IMR-90 (cell line): ENCODE results near the gene CWC27. TPM values are rescaled to one million over a fixed set of nuclear protein-coding genes. Genes with fewer than 3 reads are reported as not detected.
"Not testable (repeated sequence)": the region's sequence is repeated elsewhere in the genome, so short reads cannot be mapped to it uniquely, and the experiment has no call there.

Experiments
- ATAC-seq: fragments of 200-7000 bp; cut with Tn5 transposase; 2 replicates; pipeline ENCODE4 v1.9.1; 2020; ENCODE audit warnings: low read depth, mild to moderate bottlenecking, moderate library complexity
- BruUV-seq: library from RNA; stranded (reverse); fragments of 400-500 nt; replicated peaks from 2 replicates; lab custom pipeline; 2021; lab: Mats Ljungman, UMichigan
- CTCF ChIA-PET: fragments of 300-600 bp; formaldehyde crosslinking; extraction: SDS; loops from one replicate; lab custom pipeline; 2021; ENCODE audit warnings: antibody characterized with exemption; lab: Yijun Ruan, JAX
- POLR2A ChIA-PET: fragments of 300-600 bp; sonication (Branson Sonifier 250); formaldehyde crosslinking; loops from one replicate; lab custom pipeline; 2022; ENCODE audit warnings: antibody characterized with exemption; ENCODE audit not compliant: unreplicated experiment; lab: Charles Lee
- DNase-seq: peaks from one replicate; pipeline ENCODE4 v3.0.0; 2013
- H2AFZ ChIP-seq: replicated peaks from 2 replicates; pipeline ENCODE3; 2013; ENCODE audit warnings: low read length, mild to moderate bottlenecking; ENCODE audit not compliant: poor library complexity
- H2AK5ac ChIP-seq: 2 replicates; pipeline ENCODE4 v1.6.1; 2013; ENCODE audit warnings: low read depth, low read length, inconsistent platforms
- H2AK9ac ChIP-seq: replicated peaks from 2 replicates; pipeline ENCODE3; 2013; ENCODE audit warnings: mild to moderate bottlenecking, low read depth, low read length, moderate library complexity; ENCODE audit not compliant: poor library complexity
- H2BK120ac ChIP-seq: 2 replicates; pipeline ENCODE4 v1.6.1; 2013; ENCODE audit warnings: low read depth, low read length, inconsistent platforms
- H2BK15ac ChIP-seq: 3 replicates; pipeline ENCODE4 v1.6.1; 2013; ENCODE audit warnings: low read depth, low read length, inconsistent platforms
- H2BK20ac ChIP-seq: 2 replicates; pipeline ENCODE4 v1.6.1; 2013; ENCODE audit warnings: low read depth, mild to moderate bottlenecking, inconsistent platforms, low read length, moderate library complexity
- H2BK5ac ChIP-seq: 2 replicates; pipeline ENCODE4 v1.6.1; 2013; ENCODE audit warnings: mild to moderate bottlenecking, low read depth, low read length, inconsistent platforms; ENCODE audit not compliant: poor library complexity, severe bottlenecking
- H3K14ac ChIP-seq: replicated peaks from 2 replicates; pipeline ENCODE4 v1.6.1; 2013; ENCODE audit warnings: low read depth, low read length, inconsistent platforms
- H3K18ac ChIP-seq: 2 replicates; pipeline ENCODE4 v1.6.1; 2013; ENCODE audit warnings: low read depth, low read length, control low read depth
- H3K23ac ChIP-seq: 2 replicates; pipeline ENCODE4 v1.6.1; 2013; ENCODE audit warnings: low read depth, low read length, inconsistent platforms
- H3K27ac ChIP-seq: 2 replicates; pipeline ENCODE4 v1.5.1; 2013; ENCODE audit warnings: mild to moderate bottlenecking, control low read depth, low read length; ENCODE audit not compliant: insufficient read depth
- H3K27me3 ChIP-seq: 2 replicates; pipeline ENCODE4 v1.6.1; 2013; ENCODE audit warnings: low read length; ENCODE audit not compliant: control insufficient read depth, insufficient read depth
- H3K36me3 ChIP-seq: 2 replicates; pipeline ENCODE4 v1.6.1; 2013; ENCODE audit warnings: low read length, mixed read lengths; ENCODE audit not compliant: control insufficient read depth, insufficient read depth
- H3K4ac ChIP-seq: 2 replicates; pipeline ENCODE4 v1.6.1; 2013; ENCODE audit warnings: low read depth, low read length, inconsistent platforms
- H3K4me1 ChIP-seq: 2 replicates; pipeline ENCODE4 v1.6.1; 2013; ENCODE audit warnings: low read length, mixed read lengths; ENCODE audit not compliant: control insufficient read depth, insufficient read depth
- H3K4me2 ChIP-seq: 2 replicates; pipeline ENCODE4 v1.6.1; 2013; ENCODE audit warnings: low read depth, mild to moderate bottlenecking, control low read depth, low read length, moderate library complexity
- H3K4me3 ChIP-seq: 2 replicates; pipeline ENCODE4 v1.5.1; 2013; ENCODE audit warnings: low read depth, mild to moderate bottlenecking, control low read depth, low read length, moderate library complexity; ENCODE audit not compliant: insufficient read depth
- H3K56ac ChIP-seq: 2 replicates; pipeline ENCODE4 v1.6.1; 2013; ENCODE audit warnings: low read length, inconsistent platforms; ENCODE audit not compliant: insufficient read depth; ENCODE audit errors: extremely low read depth
- H3K79me1 ChIP-seq, 2 experiments: 2 replicates each; pipeline ENCODE4 v1.6.1; 2013; ENCODE audit warnings: low read length in 2 of 2, inconsistent platforms in 1 of 2, low read depth in 1 of 2
- H3K9ac ChIP-seq: 2 replicates; pipeline ENCODE4 v1.6.1; 2013; ENCODE audit warnings: low read depth, low read length, control low read depth
- H3K9me1 ChIP-seq: 2 replicates; pipeline ENCODE4 v1.6.1; 2013; ENCODE audit warnings: low read length, inconsistent platforms; ENCODE audit not compliant: insufficient read depth
- H3K9me3 ChIP-seq: 2 replicates; pipeline ENCODE4 v1.6.1; 2013; ENCODE audit warnings: low read length; ENCODE audit not compliant: control insufficient read depth, insufficient read depth
- H4K20me1 ChIP-seq: 2 replicates; pipeline ENCODE4 v1.6.1; 2013; ENCODE audit warnings: low read length, inconsistent platforms; ENCODE audit not compliant: insufficient read depth
- H4K5ac ChIP-seq: 2 replicates; pipeline ENCODE4 v1.6.1; 2013; ENCODE audit warnings: mild to moderate bottlenecking, low read depth, low read length, control low read depth
- H4K8ac ChIP-seq, 2 experiments: 2 replicates each; pipeline ENCODE4 v1.6.1; 2013; ENCODE audit warnings: low read depth in 2 of 2, low read length in 2 of 2, control low read depth in 1 of 2, inconsistent platforms in 1 of 2
- H4K91ac ChIP-seq: 2 replicates; pipeline ENCODE4 v1.6.1; 2013; ENCODE audit warnings: low read depth, low read length, inconsistent platforms; ENCODE audit not compliant: insufficient read depth
- CEBPB ChIP-seq: IDR thresholded peaks from 2 replicates; pipeline ENCODE4 v1.6.1; 2012; ENCODE audit warnings: low read depth, low read length, improper control_type of control experiment
- RCOR1 ChIP-seq: IDR thresholded peaks from 2 replicates; pipeline ENCODE4 v1.6.1; 2012; ENCODE audit warnings: mild to moderate bottlenecking, low read length, improper control_type of control experiment; ENCODE audit not compliant: insufficient replicate concordance
- WGBS, 2 experiments: methylation state at CpG; one replicate each; pipeline versions ENCODE4 v1.1.5 to v1.1.7; 2013; ENCODE audit warnings: missing lambda C conversion rate in 2 of 2; ENCODE audit not compliant: insufficient read length in 1 of 2; ENCODE audit errors: extremely low coverage in 2 of 2; 5-methylcytosine and 5-hydroxymethylcytosine counted together
- dilution Hi-C: fragments of 300-500 bp; cut with HindIII; formaldehyde crosslinking; loops from one replicate; pipeline ENCODE4 v1.14.3; 2018; ENCODE audit warnings: low sequenced_read_pairs; ENCODE audit not compliant: unreplicated experiment
- in situ Hi-C: fragments of 300-500 bp; cut with MboI; formaldehyde crosslinking; loops from 3 replicates; pipeline ENCODE4 v1.14.3; 2019; ENCODE audit warnings: low sequenced_read_pairs, inconsistent platforms, mixed read lengths
- intact Hi-C: fragments of 100-400 bp; cut with micrococcal nuclease; formaldehyde crosslinking; loops from 2 replicates; pipeline ENCODE4 v1.10.0; 2022
- polyA plus RNA-seq, 3 experiments: library from polyadenylated mRNA; depleted of rRNA; stranded (reverse); fragments of >200 nt; gene quantifications; 2 replicates each; pipeline ENCODE4 v1.2.3, GENCODE V29; 2012; ENCODE audit warnings: low replicate concordance in 1 of 3
- total RNA-seq: library from RNA; depleted of rRNA; stranded (reverse); fragments of >200 nt; gene quantifications from 2 replicates; pipeline ENCODE4 v1.2.3, GENCODE V29; 2012

The CWC27 gene
- total and polyA plus RNA-seq, 2 of the 4 experiments (the other 2 are of a cell fraction) = 13.3 to 17.1 TPM

DNA sequence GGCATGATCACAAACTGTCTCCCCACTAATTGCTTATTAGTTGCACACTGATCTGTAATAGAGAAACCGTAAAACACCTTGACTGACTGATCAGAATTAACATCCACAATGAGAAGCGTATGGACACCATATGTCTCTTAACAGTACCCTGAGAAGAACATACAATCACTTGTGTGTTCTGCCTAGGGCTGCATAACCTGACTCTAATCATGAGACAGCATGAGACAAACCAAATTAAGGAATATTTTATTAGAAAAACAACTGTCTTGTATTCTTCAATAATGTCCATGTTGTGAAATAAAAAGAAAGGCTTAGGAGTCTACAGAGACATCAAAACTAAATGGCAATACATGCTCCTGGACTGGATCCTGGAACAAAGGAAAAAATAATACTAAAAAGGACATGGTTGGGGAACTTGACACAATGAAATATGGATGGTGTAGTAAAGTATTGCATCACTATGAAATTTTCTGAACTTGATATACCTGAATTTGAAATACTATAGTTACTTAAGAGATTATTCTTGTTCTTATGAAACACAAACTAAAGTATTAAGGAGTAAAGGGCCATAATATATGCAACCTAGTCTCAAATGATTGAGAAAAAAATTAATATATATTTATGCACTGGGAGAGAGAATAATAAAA, 162.1 kb downstream of the CWC27 start:
- Histone ChIP-seq H3K9me3 (no peaks in the 10 kb centered on the region), H2AK9ac (no peak overlapping the region), H4K8ac (no peak overlapping the region), H4K5ac (no peak overlapping the region), H3K27me3 (no peaks in the 10 kb centered on the region), H2BK15ac (no peak overlapping the region), H3K9me1 (no peaks in the 10 kb centered on the region), H3K4me1 (0 out of 2 replicates have a peak, but pooled peaks cover 3% of the 10 kb centered on the region), H3K4me3 (no peak overlapping the region), H4K91ac (no peak overlapping the region), H2BK120ac (no peak overlapping the region), H3K18ac (no peak overlapping the region), H3K56ac (no peak overlapping the region), H3K4me2 (no peak overlapping the region), H4K20me1 (no peaks in the 10 kb centered on the region), H3K9ac (no peak overlapping the region), H2AK5ac (no peak overlapping the region), H3K23ac (no peak overlapping the region), H3K27ac (no peak overlapping the region), H3K79me1 (no peaks in the 10 kb centered on the region), H2BK5ac (no peak overlapping the region), H2BK20ac (no peak overlapping the region), H2AFZ (no peak overlapping the region), H3K4ac (no peak overlapping the region), H3K36me3 (peaks cover 1% of the 10 kb centered on the region; the same call in 1 of the 2 replicates), H3K14ac (no peak overlapping the region)
- dilution Hi-C loops (no loop called here), in situ Hi-C loops (no loop called here), intact Hi-C loops (no loop called here)
- DNase-seq = no peak
- ChIA-PET POLR2A (no interaction called here), CTCF (no interaction called here)
- TF ChIP-seq CEBPB (peak; percentile 66), RCOR1 (no peak)
- no CpG with 5 or more reads among the region's 2 CpGs for WGBS, 2 experiments
- BruUV-seq = no TSS peak
- ATAC-seq = no peak

- H4K91ac ChIP-seq, POLR2A ChIA-PET, H3K9me1 ChIP-seq, H3K4me1 ChIP-seq, H2AFZ ChIP-seq, intact Hi-C loops, H3K4me2 ChIP-seq, H3K79me1 ChIP-seq, H3K4me3 ChIP-seq, H2BK5ac ChIP-seq, dilution Hi-C loops, H3K27me3 ChIP-seq, ATAC-seq, in situ Hi-C loops, H3K23ac ChIP-seq, DNase-seq, H3K18ac ChIP-seq, H2BK20ac ChIP-seq, H3K56ac ChIP-seq, H3K36me3 ChIP-seq, H3K9me3 ChIP-seq, CTCF ChIA-PET, H2AK9ac ChIP-seq, BruUV-seq, H4K20me1 ChIP-seq, H2BK15ac ChIP-seq: not testable (repeated sequence)
- 0 out of 2 replicates have a peak overlapping the region, but pooled peaks have one; percentile 39 for H2AK5ac ChIP-seq
- H4K5ac ChIP-seq = 0 out of 2 replicates have a peak overlapping the region, but pooled peaks have one; percentile 12
- peak overlapping the region; percentile 14; the same call in 1 of the 2 replicates for H2BK120ac ChIP-seq
- H4K8ac ChIP-seq = peak overlapping the region; percentile 47 to 74; a peak in 2 of 4 replicates
- H3K4ac ChIP-seq = peak overlapping the region; percentile 57; the same call in 1 of the 2 replicates
- no CpG with 5 or more reads among the region's 4 CpGs for WGBS, 2 experiments
- H3K14ac ChIP-seq = 0 out of 2 replicates have a peak overlapping the region, but pooled peaks have one; percentile 10
- H3K9ac ChIP-seq = peak overlapping the region; percentile 58
- 0 out of 2 replicates have a peak overlapping the region, but pooled peaks have one; percentile 16 for H3K27ac ChIP-seq
These were observed 170.7 kb downstream of the CWC27 start for GRCh38 chr5:64939422-64939771.
